Jurkat, Clone E6-1 (cell line): ENCODE measurements around the gene OTP.
"Not testable (repeated sequence)": the region's sequence is repeated elsewhere in the genome, so short reads cannot be mapped to it uniquely, and the experiment has no call there.

ENCODE experiments used
- DNase-seq: peaks from one replicate; pipeline ENCODE4 v3.0.0-alpha.2; 2011; ENCODE audit warnings: low read depth, low spot score
- H3K4me3 ChIP-seq: 2 replicates; pipeline ENCODE4 v1.5.1; 2011; ENCODE audit warnings: mild to moderate bottlenecking, low read length, control low read depth, moderate library complexity

OTP gene

DNA sequence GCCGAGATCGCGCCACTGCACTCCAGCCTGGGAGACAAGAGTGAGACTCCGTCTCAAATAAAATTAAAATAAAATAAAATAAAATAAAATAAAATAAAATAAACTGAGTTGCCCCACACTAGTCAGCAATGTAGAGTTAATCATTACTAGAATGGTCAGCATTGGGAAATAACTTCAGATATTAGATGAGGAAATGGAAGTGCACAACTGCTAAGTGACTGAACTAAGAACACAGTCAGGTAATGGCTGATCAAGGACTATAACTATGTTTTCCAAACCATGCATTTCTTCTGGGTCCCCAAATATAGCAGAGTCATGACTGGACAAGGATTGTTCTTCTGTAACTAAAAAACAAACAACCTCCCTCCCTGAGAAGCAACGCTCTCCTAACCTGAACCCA, 17.1 kb downstream of the OTP start:
- DNase-seq, result no peak
- H3K4me3 ChIP-seq, result no peak overlapping the region

- H3K4me3 ChIP-seq, result no peak overlapping the region
- DNase-seq, result no peak
Observed at GRCh38 chr5:77620405-77620804, 18.1 kb downstream of the OTP start.

- no peak for DNase-seq
- no peak overlapping the region for H3K4me3 ChIP-seq
Observed at GRCh38 chr5:77616920-77617319, 21.6 kb downstream of the OTP start.

GRCh38 chr5:77608927-77609326, 29.6 kb downstream of the OTP start:
- not testable (repeated sequence) for DNase-seq, H3K4me3 ChIP-seq

DNA sequence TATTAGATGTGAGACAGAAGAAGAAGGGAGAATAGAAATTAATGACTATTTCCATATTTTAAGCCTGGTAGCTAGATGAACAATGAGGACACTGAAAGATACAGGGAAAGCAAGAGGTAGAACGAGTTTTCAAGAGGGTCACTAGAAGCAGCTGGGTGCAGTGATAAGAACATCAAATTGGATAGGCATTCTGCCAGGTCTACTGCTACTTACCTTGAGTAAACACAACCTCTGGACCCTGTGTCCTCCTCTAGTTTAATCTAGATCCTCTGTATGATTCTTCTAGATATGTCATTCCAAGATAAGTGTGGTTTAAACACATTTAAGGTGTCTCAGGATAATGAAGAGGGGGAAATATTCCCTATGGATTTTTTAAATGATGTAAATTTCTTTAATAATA, 31.2 kb downstream of the OTP start:
- DNase-seq, result no peak
- H3K4me3 ChIP-seq, result no peak overlapping the region

DNA sequence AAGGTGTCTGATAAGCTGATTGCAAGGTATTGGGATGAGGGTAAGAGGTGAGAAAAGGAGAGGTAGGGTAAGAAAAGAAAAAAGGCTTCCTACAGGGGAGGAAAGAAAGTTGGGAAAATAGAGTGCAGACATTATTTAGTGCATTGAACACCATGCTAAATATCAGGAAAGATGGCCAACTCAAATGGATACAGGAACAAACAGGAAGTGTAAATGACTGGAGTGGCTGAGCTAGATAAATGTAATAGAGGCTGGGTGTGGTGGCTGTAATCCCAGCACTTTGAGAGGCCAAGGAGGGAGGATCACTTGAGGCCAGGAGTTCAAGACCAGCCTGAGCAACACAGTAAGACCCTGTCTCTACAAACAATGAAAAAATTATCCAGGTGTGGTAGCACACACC, 32.2 kb downstream of the OTP start:
- no peak for DNase-seq
- H3K4me3 ChIP-seq, result no peak overlapping the region

GRCh38 chr5:77599679-77600078, 38.8 kb downstream of the OTP start:
- DNase-seq, result no peak
- no peak overlapping the region for H3K4me3 ChIP-seq

GRCh38 chr5:77590347-77590746, 48.2 kb downstream of the OTP start:
- no peak for DNase-seq
- no peak overlapping the region for H3K4me3 ChIP-seq

- no peak overlapping the region for H3K4me3 ChIP-seq
- DNase-seq, result no peak
Observed at GRCh38 chr5:77588175-77588574, 50.3 kb downstream of the OTP start.

DNA sequence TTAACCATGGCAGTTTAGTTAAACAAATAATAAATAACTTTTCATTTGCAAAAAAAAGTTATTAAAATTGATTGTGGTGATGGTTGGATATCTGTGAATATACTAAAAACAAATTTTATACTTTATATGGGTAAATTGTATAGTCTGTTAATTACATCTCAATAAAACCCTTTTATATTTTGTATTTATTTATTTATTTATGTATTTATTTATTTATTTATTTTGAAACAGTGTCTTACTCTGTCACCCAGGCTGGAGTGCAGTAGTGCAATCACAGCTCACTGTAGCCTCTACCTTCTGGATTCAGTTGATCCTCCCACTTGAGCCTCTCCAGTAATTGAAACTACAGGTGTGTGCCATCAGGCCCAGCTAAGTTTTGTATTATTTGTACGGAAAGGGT, 52.4 kb downstream of the OTP start:
- no peak for DNase-seq
- H3K4me3 ChIP-seq, result no peak overlapping the region

GRCh38 chr5:77582143-77582542, 56.4 kb downstream of the OTP start:
- not testable (repeated sequence) for DNase-seq, H3K4me3 ChIP-seq
